Stimulated activated memory B cell treated with anti-CD40 and anti-IgM and Interleukin-4, amounts not matched to agents 10 μg/mL and 1 μg/mL and 100 μg/mL, for 72 hours (primary cell): ENCODE data around the gene PRKCA.

ENCODE experiments used
- ATAC-seq: fragments of 150-1000 bp; cut with Tn5 transposase; 2 replicates; pipeline ENCODE4 v1.10.0; 2021
- H3K27ac Mint-ChIP-seq: one replicate; pipeline ENCODE4 v1.8.0; 2022; ENCODE audit warnings: mild to moderate bottlenecking, mixed read lengths
- H3K27me3 Mint-ChIP-seq: one replicate; pipeline ENCODE4 v1.8.0; 2022; ENCODE audit warnings: mixed read lengths
- H3K36me3 Mint-ChIP-seq: one replicate; pipeline ENCODE4 v1.8.0; 2022; ENCODE audit warnings: mixed read lengths
- H3K4me1 Mint-ChIP-seq: one replicate; pipeline ENCODE4 v1.8.0; 2022; ENCODE audit warnings: mixed read lengths
- H3K4me3 Mint-ChIP-seq: one replicate; pipeline ENCODE4 v1.8.0; 2022; ENCODE audit warnings: mild to moderate bottlenecking, moderate library complexity, mixed read lengths
- H3K9me3 Mint-ChIP-seq: one replicate; pipeline ENCODE4 v1.8.0; 2022; ENCODE audit warnings: mixed read lengths

PRKCA gene

DNA sequence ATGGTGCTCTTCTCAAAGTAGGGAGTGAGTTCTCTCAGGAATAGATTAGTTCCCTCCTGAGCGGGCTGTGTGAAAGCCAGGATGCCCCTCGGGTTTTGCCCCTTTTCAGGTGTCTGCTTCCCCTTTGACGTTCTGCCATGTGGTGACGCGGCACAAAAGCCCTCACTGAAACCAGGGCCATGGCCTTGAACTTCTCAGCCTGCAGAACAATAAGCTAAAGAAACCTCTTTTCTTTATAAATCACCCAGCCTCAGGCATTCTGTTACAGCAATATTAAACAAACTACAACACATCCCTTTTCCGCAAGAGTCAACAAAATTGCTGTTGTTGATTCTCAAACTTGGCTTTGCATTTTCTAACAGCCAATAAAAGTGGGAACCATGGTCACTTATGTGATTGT is 517.1 kb downstream of the PRKCA start:
- peaks cover 7% of the 10 kb centered on the region for H3K27me3 Mint-ChIP-seq
- H3K4me3 Mint-ChIP-seq: no peak overlapping the region
- no peaks in the 10 kb centered on the region for H3K36me3 Mint-ChIP-seq
- no peak for ATAC-seq
- H3K4me1 Mint-ChIP-seq: no peaks in the 10 kb centered on the region
- H3K27ac Mint-ChIP-seq: no peak overlapping the region
- H3K9me3 Mint-ChIP-seq: peaks cover 7% of the 10 kb centered on the region

DNA sequence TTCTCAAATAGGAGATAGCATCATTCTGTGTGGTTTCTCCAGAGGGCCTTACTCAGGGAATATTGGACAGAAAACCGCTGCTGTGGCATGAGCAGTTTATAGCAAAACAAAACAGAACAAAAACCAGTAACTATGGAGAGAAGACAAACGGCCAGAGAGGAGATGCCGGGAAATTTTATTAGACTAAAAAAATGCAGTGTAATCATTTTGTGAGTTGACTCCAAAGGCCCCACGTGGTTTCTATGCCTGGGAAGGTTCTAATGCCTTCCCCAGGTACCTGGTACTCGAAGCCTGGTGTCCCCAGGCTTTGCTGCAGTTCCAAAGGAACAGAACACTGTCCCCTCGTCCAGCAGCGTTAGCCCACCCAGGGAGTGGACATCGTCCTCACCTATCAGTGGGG is 519.6 kb downstream of the PRKCA start:
- Mint-ChIP-seq H3K9me3 (peaks cover 9% of the 10 kb centered on the region), H3K27ac (no peak overlapping the region), H3K4me1 (no peaks in the 10 kb centered on the region), H3K27me3 (peaks cover 2% of the 10 kb centered on the region), H3K36me3 (no peaks in the 10 kb centered on the region), H3K4me3 (no peak overlapping the region)
- no peak for ATAC-seq

DNA sequence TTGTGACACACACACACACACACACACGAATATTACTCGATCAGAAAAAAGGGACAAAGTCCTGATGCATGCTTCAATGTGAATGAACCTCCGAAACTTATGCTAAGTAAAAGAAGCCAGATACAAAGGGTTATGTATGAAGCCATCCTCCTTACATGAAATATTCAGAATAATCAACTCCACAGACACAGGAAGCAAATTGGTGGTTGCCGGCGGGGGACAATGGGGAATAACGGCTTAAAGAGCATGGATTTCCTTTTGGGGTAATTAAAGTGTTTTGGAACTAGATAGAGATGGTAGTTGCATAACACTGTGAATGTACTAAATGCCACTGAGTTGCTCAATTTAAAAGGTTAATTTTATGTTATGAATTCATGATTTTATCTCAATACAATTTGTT is 524.4 kb downstream of the PRKCA start:
- Mint-ChIP-seq H3K9me3 (peaks cover 3% of the 10 kb centered on the region), H3K36me3 (no peaks in the 10 kb centered on the region), H3K4me1 (peaks cover 5% of the 10 kb centered on the region), H3K4me3 (no peak overlapping the region), H3K27ac (no peak overlapping the region), H3K27me3 (peaks cover 30% of the 10 kb centered on the region)
- ATAC-seq: no peak

DNA sequence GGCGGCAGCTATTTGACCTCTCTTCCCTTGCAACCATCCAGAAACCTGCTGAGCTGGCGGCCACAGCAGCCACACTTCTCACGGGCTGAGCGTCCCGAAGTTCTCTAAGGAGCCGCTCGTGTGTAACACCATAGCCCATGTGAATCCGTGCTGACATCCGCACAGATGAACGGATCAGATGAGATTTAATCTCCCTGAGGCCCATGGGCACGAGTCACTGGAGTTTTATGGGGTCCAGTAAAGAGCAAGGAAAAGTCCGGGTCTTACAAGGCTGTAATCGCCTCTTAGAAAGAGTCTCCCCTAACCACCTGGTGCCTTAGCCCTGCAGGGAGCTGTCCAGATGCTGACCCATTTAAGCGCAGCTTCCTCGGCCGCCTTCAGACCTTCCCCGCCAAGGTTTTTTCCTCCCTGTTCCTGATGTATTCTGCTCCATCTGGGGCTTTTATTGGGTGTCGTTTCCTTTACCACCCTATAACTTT is 527.0 kb downstream of the PRKCA start:
- no peak for ATAC-seq
- no peak overlapping the region for H3K4me3 Mint-ChIP-seq
- peaks cover 5% of the 10 kb centered on the region for H3K4me1 Mint-ChIP-seq
- peaks cover 3% of the 10 kb centered on the region for H3K9me3 Mint-ChIP-seq
- H3K27ac Mint-ChIP-seq: no peak overlapping the region
- H3K27me3 Mint-ChIP-seq: peaks cover 50% of the 10 kb centered on the region
- H3K36me3 Mint-ChIP-seq: no peaks in the 10 kb centered on the region

DNA sequence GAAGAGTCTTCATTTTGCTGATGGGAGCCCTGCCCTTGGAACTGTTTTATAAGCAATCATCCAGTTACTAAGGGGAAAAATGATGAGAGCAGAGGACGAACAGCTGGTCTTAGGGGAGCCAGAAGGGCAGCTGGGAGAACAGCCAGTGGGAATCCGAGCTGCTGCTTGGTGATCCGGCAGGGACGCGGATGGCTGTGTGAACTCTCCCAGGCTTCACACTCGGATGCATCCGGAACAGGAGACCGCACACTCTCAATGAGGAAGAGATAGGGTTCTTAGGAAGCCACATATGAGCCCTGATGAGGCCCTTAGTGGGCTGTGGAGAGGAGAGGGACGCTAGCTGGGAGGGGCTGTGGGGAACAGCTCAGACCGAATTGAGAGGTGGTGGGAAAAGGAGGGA is 527.5 kb downstream of the PRKCA start:
- peak; percentile 16 for ATAC-seq
- H3K4me1 Mint-ChIP-seq: peaks cover 5% of the 10 kb centered on the region
- H3K9me3 Mint-ChIP-seq: peaks cover 3% of the 10 kb centered on the region
- no peaks in the 10 kb centered on the region for H3K36me3 Mint-ChIP-seq
- H3K4me3 Mint-ChIP-seq: no peak overlapping the region
- H3K27me3 Mint-ChIP-seq: peaks cover 50% of the 10 kb centered on the region
- no peak overlapping the region for H3K27ac Mint-ChIP-seq

DNA sequence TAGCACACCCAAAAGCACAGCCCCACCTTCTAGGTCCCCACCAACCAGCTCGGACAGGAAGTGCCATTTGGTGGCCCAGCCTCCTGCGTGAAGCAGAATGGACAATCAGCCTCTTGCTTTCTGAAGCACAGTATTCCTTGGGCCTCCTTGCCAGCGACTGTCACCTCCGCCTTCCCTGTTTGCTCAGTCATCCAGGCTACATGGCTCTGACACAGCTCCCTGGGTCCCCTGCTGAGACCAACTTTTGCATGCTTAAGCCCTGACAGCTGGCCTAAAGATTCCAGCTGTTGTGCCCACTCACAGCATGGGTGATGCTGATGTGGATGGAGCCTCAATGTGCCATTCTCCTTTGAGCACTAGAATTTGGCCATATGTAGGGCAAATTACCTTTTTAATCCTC is 528.0 kb downstream of the PRKCA start:
- Mint-ChIP-seq H3K36me3 (no peaks in the 10 kb centered on the region), H3K9me3 (peaks cover 3% of the 10 kb centered on the region), H3K27ac (no peak overlapping the region), H3K4me1 (peaks cover 5% of the 10 kb centered on the region), H3K27me3 (peaks cover 50% of the 10 kb centered on the region), H3K4me3 (no peak overlapping the region)
- ATAC-seq: no peak

DNA sequence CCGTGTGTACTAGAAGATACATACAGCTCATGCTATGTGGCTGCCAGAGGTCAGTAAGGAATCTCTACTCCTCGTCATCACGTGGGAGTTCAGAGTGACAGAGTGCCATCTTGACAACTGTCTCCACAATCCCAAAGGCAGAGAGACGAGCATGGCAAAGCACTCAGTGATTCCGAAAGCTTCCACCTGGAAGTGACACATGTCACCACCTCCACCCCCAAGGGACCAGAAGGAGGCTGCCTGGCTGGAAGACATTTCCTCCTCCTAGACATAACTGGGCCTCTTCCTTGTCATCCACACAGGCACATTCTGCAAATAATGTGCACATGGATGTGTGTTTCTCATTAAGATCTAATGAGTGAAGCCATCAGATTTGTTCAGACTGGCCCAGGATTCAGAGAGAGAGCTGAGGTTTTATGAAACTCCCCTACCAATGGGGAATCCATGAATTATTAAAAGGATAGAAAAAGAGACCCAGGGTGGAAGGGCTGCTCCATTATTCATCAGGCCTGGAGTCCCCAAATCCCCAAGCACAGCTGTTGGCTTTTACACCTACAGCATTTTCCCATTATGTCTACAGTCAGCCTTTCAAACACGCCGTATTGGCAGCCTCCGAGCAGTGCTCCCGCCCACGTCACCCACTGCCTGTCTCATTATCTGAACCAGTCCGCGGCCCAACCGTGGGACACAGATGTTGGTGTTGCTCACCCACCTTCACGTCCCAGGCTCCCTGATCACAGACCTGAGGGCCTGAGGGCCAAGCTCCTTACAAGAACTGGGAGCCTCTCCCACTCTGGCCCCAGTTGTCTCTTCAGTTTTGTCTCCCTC is 529.2 kb downstream of the PRKCA start:
- H3K27me3 Mint-ChIP-seq: peaks cover 59% of the 10 kb centered on the region
- no peaks in the 10 kb centered on the region for H3K36me3 Mint-ChIP-seq
- H3K4me1 Mint-ChIP-seq: peaks cover 5% of the 10 kb centered on the region
- H3K4me3 Mint-ChIP-seq: no peak overlapping the region
- peaks cover 1% of the 10 kb centered on the region for H3K9me3 Mint-ChIP-seq
- no peak overlapping the region for H3K27ac Mint-ChIP-seq
- no peak for ATAC-seq

DNA sequence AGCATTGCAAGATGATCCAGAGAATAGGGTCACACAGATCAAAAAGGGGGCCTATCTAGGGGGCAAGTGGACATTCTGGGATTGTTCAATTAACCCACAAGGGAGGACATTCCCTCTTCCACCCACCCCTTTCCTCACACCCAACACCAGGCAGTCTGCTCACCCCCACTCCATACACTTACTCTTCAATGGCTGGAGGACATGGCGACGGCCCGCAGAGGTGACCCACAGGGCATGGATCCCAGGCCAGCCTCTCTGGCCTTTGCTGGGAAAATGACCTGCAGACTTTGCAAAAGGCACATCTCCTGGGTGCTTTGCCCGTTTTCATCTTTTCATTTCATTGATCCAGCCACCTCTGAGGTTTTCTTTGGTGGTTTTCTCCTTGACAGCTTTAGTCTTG is 530.8 kb downstream of the PRKCA start:
- no peak overlapping the region for H3K27ac Mint-ChIP-seq
- no peaks in the 10 kb centered on the region for H3K9me3 Mint-ChIP-seq
- H3K4me3 Mint-ChIP-seq: no peak overlapping the region
- H3K4me1 Mint-ChIP-seq: peaks cover 5% of the 10 kb centered on the region
- peaks cover 62% of the 10 kb centered on the region for H3K27me3 Mint-ChIP-seq
- ATAC-seq: no peak
- H3K36me3 Mint-ChIP-seq: no peaks in the 10 kb centered on the region

DNA sequence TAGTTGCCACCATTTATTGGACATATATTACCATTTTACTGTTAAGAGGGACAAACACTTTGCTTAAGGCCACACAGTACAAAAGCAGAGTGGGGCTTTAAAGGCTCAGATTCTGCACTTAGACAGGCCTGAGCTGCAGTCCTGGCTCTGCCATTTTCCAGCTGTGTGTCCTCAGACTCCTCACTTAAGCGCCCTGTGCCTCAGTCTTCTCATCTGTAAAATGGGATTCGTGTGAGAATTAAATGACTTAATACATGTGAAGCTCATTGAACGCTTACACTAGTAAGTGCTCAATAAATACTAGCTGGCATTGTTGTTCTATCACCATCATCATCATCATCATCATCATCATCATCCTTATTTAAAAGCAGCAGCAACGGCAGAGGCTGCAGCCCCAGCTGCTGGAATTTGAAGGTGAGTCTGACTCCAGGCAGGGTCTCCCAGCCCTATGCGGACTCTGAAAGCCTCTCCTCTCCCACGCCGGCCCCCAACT is 532.1 kb downstream of the PRKCA start:
- H3K4me1 Mint-ChIP-seq: peaks cover 5% of the 10 kb centered on the region
- H3K27ac Mint-ChIP-seq: no peak overlapping the region
- no peak for ATAC-seq
- no peak overlapping the region for H3K4me3 Mint-ChIP-seq
- peaks cover 63% of the 10 kb centered on the region for H3K27me3 Mint-ChIP-seq
- H3K9me3 Mint-ChIP-seq: no peaks in the 10 kb centered on the region
- no peaks in the 10 kb centered on the region for H3K36me3 Mint-ChIP-seq

DNA sequence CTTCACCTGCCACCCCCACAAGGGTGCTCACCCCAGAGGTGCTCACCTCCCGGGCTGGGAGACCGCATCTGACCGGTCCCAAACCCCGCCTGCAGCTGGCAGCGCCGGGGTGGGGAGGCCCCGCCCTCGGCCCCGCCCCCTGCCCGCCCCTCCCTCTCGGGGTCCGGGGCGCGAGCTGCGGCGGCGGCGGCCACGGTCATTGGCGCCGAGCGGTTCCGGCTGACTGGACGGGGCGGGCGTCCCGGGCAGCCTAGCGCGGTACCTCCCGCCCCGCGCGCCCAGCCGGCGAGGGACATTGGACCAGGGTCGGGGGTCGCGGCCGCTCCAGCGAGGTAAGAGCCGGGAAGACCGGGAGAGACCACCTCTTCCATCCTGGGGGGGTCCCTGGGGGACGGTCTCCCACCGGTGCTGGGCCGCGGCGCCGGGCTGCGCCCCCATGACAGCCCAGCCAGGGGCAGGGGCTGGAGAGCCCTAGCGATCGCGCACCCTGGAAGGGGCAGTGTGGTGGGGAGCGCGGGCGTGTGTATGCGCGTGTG is 532.6 kb downstream of the PRKCA start, which contains the start of gene CACNG5:
Gene CACNG5, plus strand, starts transcription at position 199 of the 536 bp plus-strand sequence. CDS start 42,216 bp downstream, outside the sequence.
- H3K36me3 Mint-ChIP-seq: no peaks in the 10 kb centered on the region
- no peak within 1 kb of the TSS for H3K4me3 Mint-ChIP-seq
- H3K4me1 Mint-ChIP-seq: peaks cover 2% of the 10 kb centered on the region
- H3K9me3 Mint-ChIP-seq: no peaks in the 10 kb centered on the region
- ATAC-seq: no peak
- no peak within 1 kb of the TSS for H3K27ac Mint-ChIP-seq
- peaks cover 60% of the 10 kb centered on the region for H3K27me3 Mint-ChIP-seq

DNA sequence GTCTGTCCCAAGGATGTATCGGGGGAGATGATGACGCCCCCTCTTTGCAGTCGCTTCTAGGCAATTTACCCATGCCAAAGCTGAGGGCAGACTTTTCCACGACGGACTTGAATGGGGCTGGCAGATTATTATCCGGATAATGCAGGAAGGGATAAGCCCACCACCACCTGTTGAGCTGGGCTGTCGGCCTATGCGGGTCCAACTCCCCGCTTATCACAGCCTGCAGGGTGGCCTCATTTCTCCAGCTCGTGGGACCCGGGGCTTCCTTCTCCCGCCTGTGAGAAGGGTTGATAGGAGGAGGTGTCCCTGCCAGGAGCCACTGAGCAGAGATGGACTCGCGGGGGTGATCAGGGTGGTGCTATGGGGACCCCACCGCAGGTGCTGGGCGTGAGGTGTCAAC is 533.1 kb downstream of the PRKCA start:
- ATAC-seq: no peak
- no peaks in the 10 kb centered on the region for H3K9me3 Mint-ChIP-seq
- peaks cover 55% of the 10 kb centered on the region for H3K27me3 Mint-ChIP-seq

DNA sequence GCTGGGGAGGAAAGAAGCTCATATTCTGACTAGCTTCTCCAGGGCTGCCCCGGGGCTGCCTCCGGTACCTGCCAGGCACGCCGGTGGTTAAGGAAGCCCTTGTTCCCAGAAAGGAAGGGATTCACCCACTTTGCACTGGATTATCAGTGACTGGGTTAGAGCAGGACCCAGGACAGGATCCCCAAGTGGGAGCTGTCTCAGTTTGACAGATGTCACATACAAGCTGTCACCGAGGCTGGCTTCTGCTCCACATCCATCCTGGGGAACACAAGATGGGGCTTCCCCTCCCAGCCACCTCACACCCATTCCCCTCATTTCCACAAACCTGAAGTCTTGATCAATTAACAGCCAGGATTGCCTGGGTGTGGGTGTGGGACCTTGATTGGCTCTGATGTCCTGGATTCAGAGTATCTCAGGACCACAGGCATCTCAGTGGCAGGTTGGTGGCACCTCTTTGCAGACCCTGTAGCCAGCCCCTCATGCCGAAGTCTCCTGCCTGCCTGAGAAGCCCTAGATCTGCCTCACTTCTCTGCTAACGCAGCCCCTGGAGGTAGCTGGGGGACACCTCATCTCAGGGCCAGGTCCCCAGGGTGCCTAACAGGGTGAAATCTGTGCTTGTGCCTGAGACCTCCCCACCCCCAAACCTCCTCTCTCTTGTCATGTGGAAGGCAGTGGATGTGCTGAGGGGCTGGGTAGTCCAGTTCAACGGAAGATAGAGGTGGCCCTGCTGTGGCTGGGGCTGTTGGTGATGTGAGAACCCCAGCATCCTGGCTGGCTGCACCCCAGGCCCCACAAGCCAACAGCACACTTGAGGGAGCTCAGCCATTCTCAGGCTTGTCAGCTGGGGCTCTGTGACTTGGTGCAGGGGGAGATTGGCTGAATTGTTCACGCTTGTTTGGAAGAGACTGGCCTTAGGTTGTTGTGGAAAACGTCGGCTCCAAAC is 533.9 kb downstream of the PRKCA start:
- H3K9me3 Mint-ChIP-seq: no peaks in the 10 kb centered on the region
- no peaks in the 10 kb centered on the region for H3K36me3 Mint-ChIP-seq
- no peak overlapping the region for H3K27ac Mint-ChIP-seq
- ATAC-seq: no peak
- H3K4me3 Mint-ChIP-seq: no peak overlapping the region
- peaks cover 47% of the 10 kb centered on the region for H3K27me3 Mint-ChIP-seq
- no peaks in the 10 kb centered on the region for H3K4me1 Mint-ChIP-seq

More for the DNA sequence above, 533.1 kb downstream of the PRKCA start:
- Mint-ChIP-seq H3K4me3 (no peak overlapping the region), H3K27ac (no peak overlapping the region), H3K4me1 (no peaks in the 10 kb centered on the region), H3K36me3 (no peaks in the 10 kb centered on the region)

DNA sequence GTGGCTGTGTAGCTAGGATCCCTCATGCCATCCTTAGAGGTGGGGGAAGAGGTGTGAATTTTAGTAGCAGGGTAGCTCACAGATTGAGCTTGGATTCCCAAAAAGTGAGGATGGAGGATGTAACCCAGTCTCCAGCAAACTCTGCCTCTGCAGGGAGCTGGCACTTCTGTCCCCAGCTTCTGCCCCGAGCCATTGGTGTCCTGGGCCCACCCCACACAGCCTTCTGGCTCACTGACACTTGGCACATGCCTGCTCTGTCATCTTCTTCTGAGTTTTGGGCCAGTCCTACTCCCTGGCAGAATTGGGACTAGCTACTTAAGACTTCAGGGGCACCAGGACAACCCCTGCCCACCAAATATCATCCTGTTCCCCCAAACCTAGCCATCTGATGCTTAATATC is 534.8 kb downstream of the PRKCA start:
- H3K27me3 Mint-ChIP-seq: peaks cover 38% of the 10 kb centered on the region
- no peak overlapping the region for H3K4me3 Mint-ChIP-seq
- no peak overlapping the region for H3K27ac Mint-ChIP-seq
- no peaks in the 10 kb centered on the region for H3K36me3 Mint-ChIP-seq
- H3K9me3 Mint-ChIP-seq: no peaks in the 10 kb centered on the region
- no peaks in the 10 kb centered on the region for H3K4me1 Mint-ChIP-seq
- ATAC-seq: no peak

DNA sequence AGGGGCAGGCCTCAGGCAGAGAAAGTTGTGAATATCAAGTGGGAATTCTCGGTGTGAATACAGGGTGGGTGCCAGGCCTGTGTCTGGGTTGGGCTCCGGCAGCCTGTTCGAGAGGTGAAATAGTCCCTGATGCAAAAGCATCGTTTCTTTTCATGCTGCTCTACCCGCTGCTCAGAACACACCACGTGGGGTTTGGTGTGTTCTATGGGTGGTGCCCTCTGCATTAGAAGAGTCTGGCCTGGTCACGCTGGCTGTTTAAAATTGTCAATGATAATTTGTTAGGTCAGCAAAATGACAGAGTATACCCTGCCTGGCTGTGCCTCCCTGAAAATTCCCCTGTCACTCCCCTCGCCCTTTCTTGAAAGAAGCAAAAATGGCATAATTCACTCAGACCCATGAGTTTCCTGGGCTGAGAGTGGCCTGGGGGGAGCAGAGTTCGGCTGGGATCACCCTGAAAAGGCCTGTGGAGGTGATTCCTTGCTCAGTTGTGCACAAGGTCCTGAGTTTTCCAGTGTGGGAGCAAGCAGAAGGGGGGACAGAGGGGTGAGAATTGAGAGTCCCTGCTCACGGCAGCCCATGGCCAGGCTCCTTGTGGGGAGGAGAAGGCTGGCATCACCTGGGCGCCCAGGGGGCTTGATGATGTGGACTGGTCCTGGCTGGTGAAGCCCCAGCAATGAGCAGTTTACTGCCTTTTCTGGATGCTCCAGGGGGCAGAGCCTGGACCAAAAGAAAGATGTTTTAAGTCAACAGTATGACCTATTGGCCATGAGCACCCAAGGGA is 535.7 kb downstream of the PRKCA start:
- Mint-ChIP-seq H3K9me3 (no peaks in the 10 kb centered on the region), H3K4me3 (no peak overlapping the region), H3K27ac (no peak overlapping the region), H3K36me3 (no peaks in the 10 kb centered on the region), H3K4me1 (no peaks in the 10 kb centered on the region), H3K27me3 (peaks cover 30% of the 10 kb centered on the region)
- ATAC-seq: no peak
